Activated T-cell treated with anti-CD3 and anti-CD28 coated beads, Interleukin-2, amount 50 U/mL, for 4 hours (primary cell): ENCODE results near the gene ACOT8. TPM values are rescaled to one million over a fixed set of nuclear protein-coding genes. Genes with fewer than 3 reads are reported as not detected.
"Not testable (repeated sequence)": the region's sequence is repeated elsewhere in the genome, so short reads cannot be mapped to it uniquely, and the experiment has no call there.

ENCODE experiments used
- ATAC-seq, 2 donors: fragments of 200-7000 bp; cut with Tn5 transposase; one replicate each; pipeline ENCODE4 v1.10.0; 2021
- DNase-seq: peaks from one replicate; pipeline ENCODE4 v3.0.0-alpha.2; 2020
- H3K27me3 Mint-ChIP-seq: one replicate; pipeline ENCODE4 v1.8.0; 2021; ENCODE audit warnings: low read depth, mixed read lengths
- H3K36me3 Mint-ChIP-seq: one replicate; pipeline ENCODE4 v1.8.0; 2022; ENCODE audit warnings: mixed read lengths; ENCODE audit not compliant: insufficient read depth
- H3K4me1 Mint-ChIP-seq: one replicate; pipeline ENCODE4 v1.8.0; 2021; ENCODE audit warnings: low read depth, mixed read lengths
- H3K4me3 Mint-ChIP-seq: one replicate; pipeline ENCODE4 v1.8.0; 2021; ENCODE audit warnings: mild to moderate bottlenecking, moderate library complexity, mixed read lengths
- H3K9me3 Mint-ChIP-seq: one replicate; pipeline ENCODE4 v1.8.0; 2021; ENCODE audit warnings: mixed read lengths
- total RNA-seq, 3 donors: library from RNA; stranded (reverse); gene quantifications; one replicate each; pipeline ENCODE4 v1.2.1, GENCODE V29; 2021

Gene ACOT8
- total RNA-seq, 3 donors from 2014 or later = 18.0 to 21.0 (median 18.2) TPM

DNA sequence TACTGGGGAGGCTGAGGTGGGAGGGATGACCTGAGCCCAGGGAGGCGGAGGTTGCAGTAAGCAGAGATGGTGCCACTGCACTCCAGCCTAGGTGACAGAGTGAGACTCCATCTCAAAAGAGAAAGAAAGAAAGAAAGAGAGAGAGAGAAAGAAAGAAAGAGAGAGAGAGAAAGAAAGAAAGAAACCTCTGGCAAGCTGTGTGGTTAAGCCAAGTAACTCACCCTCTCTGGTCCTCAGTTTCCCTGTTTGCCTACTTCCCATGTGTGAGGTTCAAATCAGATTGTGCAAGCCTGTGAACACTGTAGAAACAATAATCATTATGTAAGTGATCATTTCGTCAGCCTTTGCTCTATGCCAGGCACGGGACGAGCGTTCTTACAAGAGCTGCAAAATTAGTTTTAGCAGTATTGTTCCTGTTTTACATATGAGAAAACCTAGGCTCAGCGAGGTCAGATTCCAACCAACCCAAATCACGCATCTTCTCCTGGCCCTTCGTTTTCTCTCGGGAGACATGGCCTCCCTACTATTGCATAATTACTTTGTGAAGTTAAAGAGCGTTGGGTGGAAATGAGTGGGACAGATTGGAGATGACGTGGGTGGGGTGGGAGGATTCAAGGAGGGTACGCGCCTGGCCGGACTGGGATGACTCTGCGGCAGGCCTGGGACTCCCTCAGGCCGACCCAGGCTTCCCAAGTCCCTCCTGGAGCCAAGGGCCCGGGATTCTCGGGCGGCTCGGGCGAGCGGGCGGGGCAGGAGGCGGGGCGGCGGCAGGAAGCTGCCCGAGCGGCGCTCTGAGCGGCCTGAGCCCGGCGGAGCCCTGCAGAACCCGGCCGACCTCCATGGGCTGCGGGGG lies 23.9 kb downstream of the ACOT8 start, which contains the start of gene SNX21:
TSS of gene SNX21 (plus strand) at position 770 of the 853 bp plus-strand sequence. CDS start 121 bp downstream, outside the sequence.
- ATAC-seq (peak; percentile 70 to 81), DNase-seq (no peak)
- H3K4me3 Mint-ChIP-seq = peak within 1 kb of the TSS; percentile 80
- no peaks in the 10 kb centered on the region for H3K36me3 Mint-ChIP-seq
- H3K9me3 Mint-ChIP-seq = no peaks in the 10 kb centered on the region
- peaks cover 6% of the 10 kb centered on the region for H3K4me1 Mint-ChIP-seq
- H3K27me3 Mint-ChIP-seq = no peaks in the 10 kb centered on the region

DNA sequence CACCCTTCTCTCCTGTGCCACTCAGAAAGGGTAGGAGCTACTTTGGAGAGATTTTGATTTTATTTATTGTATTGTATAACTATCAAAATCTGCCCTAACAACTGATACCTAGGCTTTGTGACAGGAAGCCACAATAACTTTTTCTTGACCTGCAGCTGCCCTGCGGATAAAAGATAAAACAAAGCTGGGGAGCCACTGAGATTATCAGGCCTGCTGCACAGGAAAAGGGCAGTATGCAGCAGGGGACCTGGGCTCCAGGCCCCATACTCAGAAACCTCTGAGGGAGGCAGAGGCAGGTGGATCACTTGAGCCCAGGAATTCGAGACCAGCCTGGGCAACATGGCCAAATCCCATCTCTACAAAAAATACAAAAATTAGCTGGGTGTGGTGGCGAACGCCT lies 24.6 kb downstream of the ACOT8 start:
- no peaks in the 10 kb centered on the region for H3K36me3 Mint-ChIP-seq
- no peaks in the 10 kb centered on the region for H3K9me3 Mint-ChIP-seq
- peaks cover 6% of the 10 kb centered on the region for H3K4me1 Mint-ChIP-seq
- ATAC-seq = no peak
- H3K4me3 Mint-ChIP-seq = peak overlapping the region; percentile 80
- H3K27me3 Mint-ChIP-seq = no peaks in the 10 kb centered on the region
- DNase-seq = no peak

- H3K4me3 Mint-ChIP-seq, DNase-seq, ATAC-seq: not testable (repeated sequence)
These were observed 27.5 kb downstream of the ACOT8 start for GRCh38 chr20:45829673-45830106.

DNA sequence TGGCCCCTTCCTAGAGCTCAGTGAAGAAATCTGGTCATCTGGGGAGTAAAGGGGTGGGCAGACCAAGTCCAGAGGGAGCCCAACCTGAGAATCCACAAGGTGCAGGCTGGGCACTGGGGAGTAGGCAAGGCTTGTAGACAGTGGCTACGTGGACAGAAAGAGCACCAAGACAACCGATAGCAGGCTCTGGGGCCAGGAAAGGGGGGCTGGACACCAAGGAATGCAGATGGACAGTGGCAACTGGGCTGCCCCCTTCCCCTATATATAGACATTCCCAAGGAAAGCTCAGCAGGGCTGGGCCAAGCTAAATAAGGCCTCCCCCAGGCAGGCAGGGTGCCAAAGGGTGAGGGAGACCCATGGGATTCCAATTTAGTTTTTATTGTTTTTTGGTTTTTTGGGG lies 28.6 kb downstream of the ACOT8 start:
- DNase-seq (no peak), ATAC-seq (no peak)
- peaks cover 13% of the 10 kb centered on the region for H3K27me3 Mint-ChIP-seq
- no peaks in the 10 kb centered on the region for H3K36me3 Mint-ChIP-seq
- no peaks in the 10 kb centered on the region for H3K9me3 Mint-ChIP-seq
- peaks cover 15% of the 10 kb centered on the region for H3K4me1 Mint-ChIP-seq
- no peak overlapping the region for H3K4me3 Mint-ChIP-seq

More at GRCh38 chr20:45829673-45830106, 27.5 kb downstream of the ACOT8 start:
- H3K27me3 Mint-ChIP-seq, H3K36me3 Mint-ChIP-seq, H3K4me1 Mint-ChIP-seq, H3K9me3 Mint-ChIP-seq: not testable (repeated sequence)

- no peaks in the 10 kb centered on the region for H3K36me3 Mint-ChIP-seq
These were observed 29.5 kb downstream of the ACOT8 start for GRCh38 chr20:45827712-45828111.

DNA sequence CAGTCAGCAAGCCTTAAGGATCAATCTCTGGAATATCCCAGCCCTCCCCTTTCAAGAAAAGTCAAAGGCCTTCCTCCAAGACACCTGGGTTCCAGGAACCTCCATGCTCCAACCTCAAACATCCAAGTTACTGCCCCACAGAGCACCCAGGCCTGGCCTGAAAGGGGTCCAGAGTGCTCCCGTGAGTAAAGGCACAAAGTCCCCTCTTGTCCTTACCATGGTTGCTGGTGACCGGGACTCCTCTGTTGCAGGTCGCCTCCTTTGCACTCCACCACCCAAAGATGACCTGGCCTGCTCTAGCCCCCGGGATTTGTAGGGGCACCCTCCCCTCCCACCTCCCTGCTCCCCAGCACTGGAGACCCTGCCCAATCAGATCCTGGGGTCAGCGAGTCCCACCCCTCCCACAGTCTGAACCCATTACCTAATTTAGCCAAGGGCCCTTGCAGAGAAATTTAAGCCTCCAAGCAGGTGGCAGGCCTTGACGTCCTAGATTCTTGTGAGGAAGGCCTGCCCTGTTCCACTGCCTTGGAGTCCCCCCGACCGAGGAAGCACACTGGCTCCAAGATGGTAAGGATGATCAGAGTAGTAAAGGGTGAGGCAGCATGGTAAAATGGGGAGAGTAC lies 30.1 kb downstream of the ACOT8 start, which contains the start of gene TNNC2:
TSS of gene TNNC2 (minus strand) at position 283 of the 623 bp plus-strand sequence. CDS start at position 219, 64 bp downstream.
- H3K27me3 Mint-ChIP-seq = peaks cover 20% of the 10 kb centered on the region
- H3K4me3 Mint-ChIP-seq = no peak within 1 kb of the TSS
- no peak for ATAC-seq
- no peaks in the 10 kb centered on the region for H3K36me3 Mint-ChIP-seq
- H3K9me3 Mint-ChIP-seq = no peaks in the 10 kb centered on the region
- peaks cover 10% of the 10 kb centered on the region for H3K4me1 Mint-ChIP-seq
- DNase-seq = no peak

More at GRCh38 chr20:45827712-45828111, 29.5 kb downstream of the ACOT8 start:
- ATAC-seq (no peak), DNase-seq (no peak)
- H3K4me3 Mint-ChIP-seq = no peak overlapping the region
- H3K4me1 Mint-ChIP-seq = peaks cover 9% of the 10 kb centered on the region
- H3K9me3 Mint-ChIP-seq = no peaks in the 10 kb centered on the region
- H3K27me3 Mint-ChIP-seq = peaks cover 18% of the 10 kb centered on the region

GRCh38 chr20:45826381-45827019 lies 30.7 kb downstream of the ACOT8 start:
- H3K4me1 Mint-ChIP-seq = peaks cover 10% of the 10 kb centered on the region
- no peak for DNase-seq
- ATAC-seq = no peak
- H3K9me3 Mint-ChIP-seq = no peaks in the 10 kb centered on the region
- H3K36me3 Mint-ChIP-seq = no peaks in the 10 kb centered on the region
- H3K27me3 Mint-ChIP-seq = peaks cover 20% of the 10 kb centered on the region
- H3K4me3 Mint-ChIP-seq = no peak overlapping the region

DNA sequence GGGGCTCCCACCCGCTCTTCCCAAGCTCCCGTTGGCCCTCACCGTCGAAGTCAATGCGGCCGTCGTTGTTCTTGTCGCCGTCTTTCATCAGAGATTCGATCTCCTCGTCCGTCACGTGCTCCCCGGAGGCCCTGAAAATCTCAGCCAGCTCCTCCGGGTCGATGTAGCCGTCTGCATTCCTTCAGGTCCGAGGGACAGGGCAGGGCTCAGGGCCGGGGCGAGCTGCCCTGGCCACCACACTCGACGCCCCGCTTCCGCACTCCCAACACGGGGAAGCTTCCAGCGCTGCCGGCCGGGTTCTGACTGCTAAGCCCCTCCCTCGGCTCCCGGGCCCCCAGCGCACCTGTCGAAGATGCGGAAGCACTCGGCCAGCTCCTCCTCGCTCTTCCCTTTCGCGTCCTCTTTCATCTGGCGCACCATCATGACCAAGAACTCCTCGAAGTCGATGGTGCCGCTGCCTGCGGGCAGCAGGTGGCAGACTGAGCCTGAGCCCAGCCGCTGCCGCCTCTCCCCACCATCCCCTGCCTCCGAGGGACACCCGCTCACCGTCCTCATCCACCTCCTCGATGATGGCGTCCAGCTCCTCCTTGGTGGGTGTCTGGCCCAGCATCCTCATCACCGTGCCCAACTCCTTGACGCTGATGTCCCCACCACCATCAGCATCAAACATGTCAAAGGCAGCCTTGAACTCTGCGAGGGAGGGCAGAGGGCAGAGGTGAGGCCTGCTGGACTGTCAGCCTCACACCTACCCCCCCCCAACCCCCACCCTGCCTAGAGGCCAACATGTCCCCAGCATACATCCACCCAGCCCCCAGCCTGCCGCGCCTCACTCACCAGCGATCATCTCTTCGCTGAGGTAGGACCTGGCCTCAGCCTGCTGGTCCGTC lies 33.0 kb downstream of the ACOT8 start:
- ATAC-seq (peak; percentile 83 to 86), DNase-seq (peak; percentile 46)
- Mint-ChIP-seq H3K27me3 (peaks cover 23% of the 10 kb centered on the region), H3K4me1 (peaks cover 10% of the 10 kb centered on the region), H3K9me3 (no peaks in the 10 kb centered on the region), H3K4me3 (peak overlapping the region; percentile 67), H3K36me3 (no peaks in the 10 kb centered on the region)

DNA sequence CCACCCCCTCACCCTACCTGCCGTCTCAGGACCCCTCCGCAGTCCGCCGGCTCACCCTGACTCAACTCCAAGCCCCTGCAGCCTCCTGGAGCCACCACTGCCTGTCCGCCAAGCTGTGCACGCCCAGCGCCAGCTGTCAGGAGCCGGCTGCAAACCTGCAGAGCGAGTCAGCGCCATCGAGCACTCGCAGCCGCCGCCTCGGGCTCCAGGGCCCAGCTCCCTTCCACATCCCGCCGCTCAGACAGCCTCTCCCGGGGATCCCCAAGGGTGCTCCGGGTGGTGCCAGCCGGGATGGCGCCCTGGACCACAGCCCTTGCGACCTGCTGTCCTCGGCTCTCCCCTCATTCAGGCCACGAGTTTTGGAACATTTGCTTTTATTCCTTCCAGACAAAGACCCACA lies 34.3 kb downstream of the ACOT8 start:
- Mint-ChIP-seq H3K27me3 (peaks cover 23% of the 10 kb centered on the region), H3K4me3 (no peak overlapping the region), H3K9me3 (no peaks in the 10 kb centered on the region), H3K36me3 (no peaks in the 10 kb centered on the region), H3K4me1 (peaks cover 10% of the 10 kb centered on the region)
- DNase-seq (no peak), ATAC-seq (peak; percentile 17 to 20)

GRCh38 chr20:45821947-45822346 lies 35.2 kb downstream of the ACOT8 start:
- H3K27me3 Mint-ChIP-seq = peaks cover 23% of the 10 kb centered on the region
- DNase-seq = no peak
- no peak overlapping the region for H3K4me3 Mint-ChIP-seq

DNA sequence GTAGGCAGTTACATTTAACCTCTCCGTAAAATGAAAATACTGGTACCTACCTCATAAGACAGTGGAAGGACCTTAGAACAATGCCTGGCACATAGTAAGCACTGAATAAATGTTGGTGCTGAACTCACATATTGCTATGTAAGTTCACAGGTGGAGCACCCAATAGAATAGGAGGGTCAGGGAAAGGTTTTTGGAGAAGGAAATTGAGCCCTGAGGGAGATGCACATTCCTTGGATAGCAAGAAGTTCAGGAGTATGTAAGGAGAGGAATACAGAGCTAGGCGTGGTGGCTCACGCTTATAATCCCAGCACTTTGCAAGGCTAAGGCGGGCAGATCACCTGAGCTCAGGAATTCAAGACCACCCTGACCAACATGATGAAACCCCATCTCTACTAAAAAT lies 37.7 kb downstream of the ACOT8 start:
- peaks cover 8% of the 10 kb centered on the region for H3K4me1 Mint-ChIP-seq
- H3K36me3 Mint-ChIP-seq = no peaks in the 10 kb centered on the region
- H3K9me3 Mint-ChIP-seq = no peaks in the 10 kb centered on the region
- no peak for DNase-seq
- no peak overlapping the region for H3K4me3 Mint-ChIP-seq
- ATAC-seq = no peak
- peaks cover 18% of the 10 kb centered on the region for H3K27me3 Mint-ChIP-seq

More at GRCh38 chr20:45821947-45822346, 35.2 kb downstream of the ACOT8 start:
- Mint-ChIP-seq H3K36me3 (no peaks in the 10 kb centered on the region), H3K4me1 (peaks cover 10% of the 10 kb centered on the region), H3K9me3 (no peaks in the 10 kb centered on the region)
- no peak for ATAC-seq

DNA sequence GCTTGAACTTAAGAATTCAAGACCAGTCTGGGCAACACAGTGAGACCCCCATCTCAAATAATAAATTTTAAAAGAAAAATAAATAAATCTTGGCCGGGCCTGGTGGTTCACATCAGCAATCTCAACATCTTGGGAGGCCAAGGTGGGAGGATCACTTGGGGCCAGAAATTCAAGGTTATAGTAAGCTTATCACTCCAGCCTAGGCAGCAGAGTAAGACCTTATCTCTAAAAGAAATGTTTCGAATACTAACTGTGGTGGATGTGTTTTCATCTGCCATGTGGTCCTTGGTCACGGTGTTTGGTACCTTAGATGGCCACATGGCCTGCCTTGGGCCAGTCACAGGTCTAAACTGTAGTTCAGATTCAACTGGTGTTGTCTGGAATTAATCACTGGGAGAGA lies 39.0 kb downstream of the ACOT8 start:
- H3K9me3 Mint-ChIP-seq = no peaks in the 10 kb centered on the region
- no peak overlapping the region for H3K4me3 Mint-ChIP-seq
- no peak for DNase-seq
- H3K4me1 Mint-ChIP-seq = peaks cover 6% of the 10 kb centered on the region
- peaks cover 7% of the 10 kb centered on the region for H3K27me3 Mint-ChIP-seq
- no peaks in the 10 kb centered on the region for H3K36me3 Mint-ChIP-seq
- no peak for ATAC-seq

- no peak for DNase-seq
- Mint-ChIP-seq H3K9me3 (no peaks in the 10 kb centered on the region), H3K4me1 (peaks cover 11% of the 10 kb centered on the region), H3K4me3 (no peak overlapping the region), H3K36me3 (no peaks in the 10 kb centered on the region), H3K27me3 (peaks cover 4% of the 10 kb centered on the region)
- ATAC-seq = no peak
These were observed 39.6 kb downstream of the ACOT8 start for GRCh38 chr20:45817376-45818194.
